DMS114 treated with DMSO at 0.1 percent for 48 hours (cell line): ENCODE data around the gene GPC5.

Experiments
- DNase-seq: peaks from one replicate; lab custom pipeline; 2025; ENCODE audit not compliant: unreplicated experiment; lab: John Stamatoyannopoulos, UW

Gene GPC5

GRCh38 chr13:91704398-91704797, 306.0 kb downstream of the GPC5 start:
- DNase-seq, result no peak

DNA sequence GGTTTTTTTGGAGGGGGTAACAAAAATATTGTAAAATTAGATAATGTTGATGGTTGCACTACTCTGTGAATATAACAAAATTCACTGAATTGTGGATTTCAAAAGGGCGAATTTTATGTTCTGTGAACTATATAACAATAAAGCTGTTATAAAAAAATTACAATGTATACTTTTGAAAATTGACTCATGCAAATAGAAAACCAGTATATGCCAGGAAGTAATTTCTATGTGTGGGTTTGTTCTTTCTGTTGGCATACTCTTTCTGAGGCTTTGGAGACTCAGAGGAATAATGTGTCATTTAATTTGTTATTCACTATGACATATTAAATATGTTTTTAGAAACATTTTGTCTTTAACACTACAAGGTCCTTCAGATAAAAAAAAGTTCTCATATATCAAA, 310.1 kb downstream of the GPC5 start:
- no peak for DNase-seq

DNA sequence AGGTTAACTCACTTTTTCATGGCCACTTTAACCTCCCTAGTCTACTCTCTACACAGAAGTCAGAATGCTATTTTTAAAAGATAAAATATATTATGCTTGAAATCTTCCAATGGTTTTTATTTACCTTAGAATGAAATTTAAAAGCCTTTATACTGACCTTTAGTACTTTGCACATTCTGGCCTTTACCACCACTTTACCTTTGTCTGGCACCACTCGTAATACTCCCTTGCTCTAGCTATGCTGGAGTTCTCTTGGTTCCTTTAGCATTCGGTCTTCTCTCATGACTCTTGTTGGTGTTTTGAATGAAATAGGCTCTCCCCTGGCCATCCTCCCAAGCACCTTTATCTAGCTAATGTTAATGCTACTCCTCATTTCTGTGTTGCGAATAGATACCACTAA, 310.8 kb downstream of the GPC5 start:
- no peak for DNase-seq

DNA sequence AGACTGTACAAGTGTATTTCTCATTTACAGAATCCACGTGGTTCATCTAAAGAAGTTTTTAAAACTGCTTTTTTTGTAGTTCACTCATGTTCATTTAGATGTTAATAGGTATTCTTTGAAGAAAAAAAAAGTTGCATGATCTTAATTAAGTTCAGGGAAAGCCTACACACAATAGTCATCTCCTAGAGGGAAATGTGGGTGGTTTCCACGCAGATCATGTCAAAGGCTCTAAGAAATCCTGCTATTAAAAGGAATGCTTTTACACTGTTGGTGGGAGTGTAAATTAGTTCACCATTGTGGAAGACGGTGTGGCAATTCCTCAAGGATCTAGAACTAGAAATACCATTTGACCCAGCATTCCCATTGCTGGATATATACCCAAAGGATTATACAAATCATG, 312.3 kb downstream of the GPC5 start:
- no peak for DNase-seq

DNA sequence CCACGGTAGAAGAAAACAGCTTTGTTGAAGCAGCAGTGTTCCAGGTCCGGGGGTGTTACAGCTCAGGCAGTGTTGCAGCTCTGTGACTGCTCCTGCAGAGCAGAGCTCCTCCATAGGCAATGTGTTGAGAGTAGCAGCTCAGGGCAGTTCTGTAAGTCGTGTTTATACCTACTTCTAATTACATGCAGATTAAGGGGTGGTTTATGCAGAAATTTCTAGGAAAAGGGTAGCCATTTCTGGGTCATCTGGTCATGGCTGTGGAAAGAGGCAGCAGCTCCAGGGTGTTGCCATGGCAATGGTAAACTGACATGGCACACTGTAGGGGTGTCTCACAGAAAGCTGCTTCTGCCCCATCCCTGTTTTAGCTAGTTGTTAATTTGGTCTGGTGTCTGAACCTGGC, 316.4 kb downstream of the GPC5 start:
- DNase-seq, result no peak

- no peak for DNase-seq
Observed at GRCh38 chr13:91716436-91717065, 318.1 kb downstream of the GPC5 start.

- DNase-seq, result no peak
Observed at GRCh38 chr13:91719033-91719432, 320.6 kb downstream of the GPC5 start.

DNA sequence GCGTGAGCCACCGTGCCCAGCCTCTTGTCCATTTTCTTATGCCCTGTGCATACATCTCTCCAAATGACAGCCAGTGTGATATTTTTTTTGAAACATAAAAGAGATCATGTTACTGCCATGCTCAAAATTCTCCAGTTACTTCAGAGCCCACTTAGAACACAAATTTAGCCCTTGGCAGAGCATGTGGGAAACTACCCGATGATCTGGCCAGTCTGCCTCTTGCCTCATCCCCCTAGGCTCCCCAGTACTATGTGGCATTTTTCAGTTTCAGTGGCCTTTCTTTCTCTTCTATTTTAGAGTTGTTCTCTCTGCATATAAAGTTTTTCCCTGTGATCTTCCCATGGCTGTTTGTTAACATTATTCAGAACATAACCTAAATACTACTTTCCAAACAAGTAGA, 323.0 kb downstream of the GPC5 start:
- no peak for DNase-seq

DNA sequence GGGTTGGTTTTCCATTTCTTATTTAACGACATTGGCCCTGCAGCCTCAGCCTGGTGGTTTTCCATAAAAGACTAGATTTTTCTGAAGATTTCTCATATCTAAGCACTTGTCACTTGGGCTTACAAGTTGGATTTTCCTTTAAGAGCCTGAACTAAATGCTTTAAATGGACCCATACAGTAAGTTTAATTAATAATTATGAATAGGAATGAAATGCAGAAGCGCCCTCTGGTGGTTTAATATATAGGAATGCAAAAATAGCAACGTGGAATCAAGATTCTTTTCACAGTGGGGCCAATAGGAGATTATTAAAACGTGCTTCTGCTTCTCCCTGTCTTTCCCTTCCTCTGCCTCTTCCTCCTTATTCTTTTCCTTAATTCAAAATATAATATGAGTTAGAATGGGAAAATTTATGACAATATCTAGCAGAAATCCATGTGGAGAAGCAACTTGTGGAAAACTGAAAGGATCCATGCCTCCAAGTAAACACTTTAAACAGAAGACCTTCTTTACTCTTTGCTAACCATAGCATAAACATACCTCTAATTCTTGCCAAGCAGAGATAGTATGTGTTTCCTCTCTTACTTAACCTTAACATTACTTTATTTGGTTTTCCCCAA, 324.0 kb downstream of the GPC5 start:
- DNase-seq, result peak; percentile 13

GRCh38 chr13:91724591-91724990, 326.2 kb downstream of the GPC5 start:
- no peak for DNase-seq

DNA sequence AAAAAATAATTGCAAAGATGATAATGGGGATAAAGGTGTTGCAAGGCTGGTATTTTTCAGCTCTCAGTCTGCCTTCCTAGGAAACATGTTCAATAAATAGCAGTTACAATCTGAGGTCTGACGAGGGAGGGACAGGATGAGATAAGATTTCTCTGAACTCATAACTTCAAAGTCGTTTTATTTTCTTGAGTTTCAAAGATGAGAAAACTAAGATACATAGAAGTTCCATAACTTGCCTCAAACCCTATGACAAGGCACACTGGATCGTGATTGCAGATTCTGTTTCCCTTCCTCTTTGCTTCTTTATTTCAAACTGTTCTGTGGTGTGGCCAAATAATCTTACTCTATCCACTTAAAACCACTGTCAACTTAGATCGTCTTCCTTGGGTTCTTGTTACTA, 327.2 kb downstream of the GPC5 start:
- DNase-seq, result no peak

DNA sequence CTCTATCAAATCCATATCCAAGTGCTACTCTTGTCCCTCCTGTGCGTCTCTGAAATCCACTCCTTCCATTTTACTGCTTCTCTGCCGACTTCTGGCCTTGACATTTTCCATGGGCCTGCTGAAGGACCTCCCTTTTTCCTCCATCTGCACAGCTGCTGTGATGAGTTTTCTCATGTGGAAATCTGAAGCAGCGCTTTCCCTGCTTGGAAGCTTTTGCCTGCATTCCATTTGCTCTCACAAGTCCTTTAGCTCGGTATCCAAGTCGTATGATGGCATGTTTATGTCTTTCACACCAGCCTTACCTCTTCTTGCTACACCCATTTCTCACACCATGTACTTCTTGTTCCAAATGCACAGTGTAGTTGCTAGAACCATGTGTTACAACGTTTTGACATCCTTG, 328.2 kb downstream of the GPC5 start:
- DNase-seq, result no peak

DNA sequence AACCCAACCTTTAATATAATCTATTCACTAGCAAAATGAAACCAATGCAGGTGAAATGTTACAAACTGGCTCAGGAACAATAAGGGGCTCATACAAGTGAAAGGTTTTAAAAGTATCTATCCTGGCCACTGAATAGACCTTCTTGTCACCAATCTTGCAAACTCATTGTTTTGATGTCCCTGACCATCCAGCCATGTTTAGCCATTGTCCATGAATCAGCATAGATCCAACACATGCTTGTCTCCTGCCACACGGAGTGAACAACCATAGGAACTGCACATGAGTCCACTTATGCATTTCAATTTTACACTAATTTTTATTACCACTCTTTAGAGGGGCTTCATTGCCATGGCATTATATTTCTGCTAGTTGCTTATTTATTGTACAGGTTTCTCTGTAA, 331.4 kb downstream of the GPC5 start:
- no peak for DNase-seq

DNA sequence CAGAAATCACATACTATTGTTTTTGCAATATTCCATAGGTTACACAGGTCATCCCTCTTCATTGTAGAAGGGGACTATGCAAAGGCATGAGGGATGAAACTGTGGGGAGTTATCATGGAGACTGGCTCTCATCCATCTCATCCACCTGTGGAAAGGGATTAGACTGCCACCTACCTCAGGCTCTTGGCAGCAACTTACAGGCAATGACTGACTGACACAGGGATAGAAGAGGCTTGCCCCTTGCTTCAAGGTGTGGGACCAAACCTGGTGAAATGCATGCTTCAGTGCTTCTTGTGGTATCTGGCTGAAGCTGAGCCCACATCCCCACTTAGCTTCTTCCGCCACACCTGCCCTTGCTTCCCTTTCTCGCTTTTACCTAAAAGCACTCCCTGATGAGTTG, 341.3 kb downstream of the GPC5 start:
- no peak for DNase-seq

- DNase-seq, result no peak
Observed at GRCh38 chr13:91740756-91741155, 342.3 kb downstream of the GPC5 start.

DNA sequence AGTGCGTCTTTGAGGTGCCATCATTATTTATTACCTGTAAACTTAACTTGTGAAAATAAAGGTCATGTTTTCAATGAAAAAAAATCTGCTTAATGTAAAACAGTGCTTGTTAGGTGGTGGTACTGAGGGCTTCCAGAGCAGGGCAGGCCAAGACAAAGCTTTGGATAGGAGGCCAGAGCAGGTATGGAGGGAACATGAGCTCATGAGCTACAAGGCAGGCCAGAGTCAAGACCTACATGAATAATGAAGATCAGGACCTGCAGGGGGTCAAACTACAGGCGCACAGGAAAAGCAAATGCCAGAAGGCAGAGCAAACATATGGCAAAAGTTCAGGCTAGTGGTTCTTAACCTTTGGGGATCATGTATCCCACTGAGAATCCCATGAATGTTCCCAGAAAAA, 343.5 kb downstream of the GPC5 start:
- no peak for DNase-seq

DNA sequence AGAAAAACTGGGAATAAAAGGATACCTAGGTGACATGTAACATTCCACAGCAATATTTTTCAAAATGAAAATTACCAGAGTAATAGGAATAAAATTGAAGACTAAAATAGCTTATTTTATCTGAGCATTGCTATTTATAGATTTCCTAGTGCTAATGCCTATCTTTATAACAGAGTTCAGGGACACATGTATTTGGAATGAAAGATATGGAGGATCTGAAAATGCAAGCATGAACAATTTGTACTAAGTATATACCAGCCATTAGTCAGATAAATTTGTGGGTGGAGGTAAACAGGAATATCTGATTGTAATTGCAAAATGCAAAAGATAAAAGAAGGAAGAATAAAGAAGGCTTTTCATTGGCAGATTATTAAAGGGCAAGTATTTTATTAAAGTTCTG, 345.9 kb downstream of the GPC5 start:
- DNase-seq, result no peak

DNA sequence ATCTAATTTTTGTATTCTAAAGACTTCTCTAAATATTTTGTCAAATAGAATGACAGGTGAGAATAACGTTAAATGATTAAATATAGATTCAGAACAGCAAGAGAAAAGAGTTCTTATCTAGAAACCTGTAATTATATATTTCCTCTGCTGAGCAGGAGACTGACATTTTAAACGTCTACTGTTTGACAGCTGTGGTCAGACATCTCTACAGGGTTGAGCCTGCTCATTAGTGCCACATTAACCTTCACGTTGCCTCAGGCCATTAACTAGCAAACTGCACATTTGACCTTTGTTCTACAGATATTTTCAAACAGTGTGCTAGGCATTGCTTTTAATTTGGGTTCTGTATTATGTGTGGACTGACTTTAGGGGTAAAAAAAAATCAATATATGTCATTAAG, 347.5 kb downstream of the GPC5 start:
- DNase-seq, result no peak

DNA sequence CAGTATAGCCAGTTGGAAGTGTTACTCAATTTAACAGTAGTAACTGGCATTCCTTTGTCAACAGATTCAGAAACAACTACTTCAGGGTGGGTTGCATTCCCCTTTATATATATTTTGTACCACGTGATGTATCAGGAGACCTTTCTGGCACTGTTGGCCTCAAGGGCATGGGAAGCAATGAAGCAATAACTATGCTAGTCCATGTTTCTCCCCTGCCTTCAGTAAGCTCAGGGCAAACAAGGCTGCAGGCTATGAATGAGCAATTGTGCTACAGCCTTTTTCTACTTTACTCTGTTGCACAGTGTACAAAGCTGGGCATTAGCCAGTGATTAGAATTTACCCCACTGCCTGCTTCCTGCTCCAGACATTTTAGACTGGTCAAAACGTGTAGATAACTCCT, 348.8 kb downstream of the GPC5 start:
- DNase-seq, result no peak

DNA sequence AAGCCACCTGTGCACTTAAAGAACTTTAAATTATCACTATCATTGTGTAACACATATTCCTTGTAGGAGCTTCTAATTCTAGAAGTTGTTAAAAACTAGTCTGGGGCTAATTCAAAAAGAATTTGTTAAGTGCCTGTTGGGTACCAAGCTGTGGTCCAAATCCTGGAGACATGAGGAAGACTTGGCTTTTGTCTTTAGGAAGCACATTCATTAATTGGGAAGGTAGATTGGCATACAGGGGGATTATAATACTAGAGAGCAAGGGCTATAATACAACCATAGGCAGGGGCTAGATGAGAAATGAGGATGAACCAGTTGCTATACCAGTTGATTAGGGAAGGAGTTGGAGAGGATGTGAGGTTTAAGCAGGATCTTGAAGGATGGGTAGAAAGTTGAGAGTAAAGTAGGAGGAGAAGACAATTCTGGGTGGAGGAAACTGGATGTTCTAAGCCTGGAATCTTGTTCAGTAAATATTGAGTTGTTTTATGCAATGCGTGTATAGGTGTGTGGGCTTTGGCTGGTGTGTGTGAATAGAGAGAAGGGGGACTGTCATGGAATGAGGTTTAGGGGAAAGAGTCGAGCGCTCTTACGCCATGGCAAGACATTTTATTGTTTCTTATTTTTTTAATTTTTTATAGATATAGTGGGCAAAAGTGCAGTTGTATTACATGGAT, 350.1 kb downstream of the GPC5 start:
- no peak for DNase-seq

GRCh38 chr13:91758724-91759123, 360.3 kb downstream of the GPC5 start:
- no peak for DNase-seq

GRCh38 chr13:91762957-91763356, 364.5 kb downstream of the GPC5 start:
- no peak for DNase-seq

DNA sequence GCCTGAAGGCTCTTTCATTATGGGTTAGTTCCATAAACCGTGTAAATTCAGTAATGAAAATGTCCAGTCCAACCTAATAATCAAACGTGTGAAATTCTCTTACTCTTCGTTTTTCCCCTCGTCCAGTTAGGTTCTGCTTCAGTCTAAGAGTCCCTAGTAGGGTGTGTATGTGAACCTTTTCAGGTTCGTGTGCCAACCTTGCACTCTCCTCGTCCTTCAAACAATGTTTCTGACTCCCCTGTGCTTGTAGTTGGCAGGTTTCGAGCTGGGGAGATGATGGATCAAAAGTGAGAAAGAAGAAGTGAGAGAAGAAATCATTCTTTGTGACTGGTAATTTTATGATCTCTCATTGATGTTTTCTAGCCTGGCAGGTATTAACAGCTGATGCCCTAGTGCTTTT, 366.1 kb downstream of the GPC5 start:
- DNase-seq, result no peak
